HG02973 (cell line): ENCODE data around the gene WASL.
"Not testable (repeated sequence)": the region's sequence is repeated elsewhere in the genome, so short reads cannot be mapped to it uniquely, and the experiment has no call there.

Source experiments
- ATAC-seq: cut with Tn5 transposase; IDR thresholded peaks from one replicate; pipeline ENCODE4 v1.9.1; 2021; ENCODE audit warnings: moderate library complexity; ENCODE audit not compliant: unreplicated experiment

WASL gene

DNA sequence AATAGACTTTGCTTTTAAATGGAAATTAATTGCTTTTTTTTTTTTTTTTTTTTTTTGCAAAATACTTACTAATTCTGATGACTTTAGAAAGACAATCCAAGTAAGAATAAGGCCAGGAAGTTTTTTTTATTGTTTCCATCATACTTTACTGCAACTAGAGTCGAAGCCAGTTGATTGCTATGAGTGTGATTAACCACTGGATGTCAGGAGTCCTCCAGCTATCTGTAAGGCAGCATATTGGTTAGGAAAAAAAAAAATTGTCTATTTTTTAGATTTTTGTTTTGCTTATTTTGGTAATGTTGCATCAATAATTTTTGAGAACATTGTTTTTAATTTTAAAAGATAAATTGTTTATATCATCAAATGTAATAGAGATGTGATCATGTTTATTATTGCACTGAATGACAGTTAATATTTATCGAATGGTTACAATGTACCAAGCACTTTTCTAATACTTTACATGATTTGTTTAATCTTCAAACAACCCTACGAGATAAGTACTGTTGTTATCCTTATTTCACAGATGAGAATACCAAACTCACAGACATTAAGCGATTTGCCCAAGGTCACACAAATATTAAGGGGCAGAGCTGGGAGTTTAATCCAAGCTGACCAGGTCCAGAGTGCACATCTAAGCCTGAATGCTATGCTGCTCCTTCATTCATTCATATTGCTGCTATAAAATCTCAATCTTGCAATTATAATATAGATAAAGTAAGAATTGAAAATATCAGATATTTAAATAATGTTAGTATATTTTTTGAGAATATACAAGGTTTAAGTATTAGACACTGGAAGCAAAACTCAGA is 113.0 kb downstream of the WASL start:
- ATAC-seq = no peak

DNA sequence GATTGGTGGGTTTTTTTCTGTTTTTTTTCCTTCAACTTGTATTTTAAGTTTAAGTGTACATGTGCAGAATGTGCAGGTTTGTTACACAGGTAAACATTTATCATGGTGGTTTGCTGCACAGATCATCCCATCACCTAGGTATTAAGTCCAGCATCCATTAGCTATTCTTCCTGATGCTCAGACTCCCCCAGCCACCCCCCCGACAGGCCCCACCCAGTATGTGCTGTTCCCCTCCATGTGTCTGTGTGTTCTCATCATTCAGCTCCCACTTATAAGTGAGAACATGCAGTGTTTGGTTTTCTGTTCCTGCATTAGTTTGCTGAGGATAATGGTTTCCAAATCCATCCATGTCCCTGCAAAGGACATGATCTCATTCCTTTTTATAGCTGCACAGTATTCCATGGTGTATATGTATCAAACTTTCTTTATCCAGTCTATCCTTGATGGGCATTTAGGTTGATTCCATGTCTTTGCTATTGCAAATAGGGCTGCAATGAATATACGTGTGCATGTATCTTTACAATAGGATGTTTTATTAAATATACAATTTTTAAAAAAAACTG is 114.7 kb downstream of the WASL start:
- ATAC-seq = not testable (repeated sequence)

DNA sequence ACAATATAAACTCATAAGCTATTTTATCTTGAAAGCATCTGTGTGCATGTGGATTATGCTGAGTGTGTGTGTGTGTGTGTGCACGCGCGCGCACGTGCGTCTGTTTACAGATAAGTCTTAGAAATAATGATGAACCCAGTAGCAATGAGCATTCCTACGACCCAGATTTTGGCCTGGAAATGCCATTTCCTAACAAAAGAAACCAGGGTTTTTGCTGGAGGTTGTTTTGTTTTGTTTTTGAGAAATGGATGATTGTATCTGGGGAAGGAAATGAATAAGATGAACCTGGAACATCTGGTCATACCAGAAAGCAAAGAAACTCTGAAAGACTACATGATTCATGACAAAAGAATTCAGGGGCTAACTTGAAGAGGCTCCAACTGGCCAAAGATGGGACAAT is 115.2 kb downstream of the WASL start:
- ATAC-seq = no peak

DNA sequence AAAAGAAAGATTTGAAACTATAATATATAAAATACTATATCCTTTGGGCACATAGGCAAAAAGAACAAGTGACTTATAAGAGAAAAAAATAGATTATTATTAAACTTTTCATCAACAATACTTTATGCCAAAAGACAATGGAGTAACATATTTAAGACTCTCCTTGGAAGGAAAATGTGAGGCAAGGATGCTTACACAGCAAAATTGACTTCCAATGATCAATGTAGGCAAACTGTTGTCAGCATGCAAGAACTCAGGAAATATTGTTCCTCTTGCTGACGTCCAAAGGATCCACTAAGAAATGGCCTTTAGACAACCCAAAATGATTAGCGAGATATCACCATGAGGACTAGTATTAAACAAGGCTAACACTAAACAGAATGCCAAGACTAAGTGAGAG is 116.0 kb downstream of the WASL start:
- ATAC-seq = no peak
